Stromal cell of bone marrow (primary cell): ENCODE measurements around the gene NPTX1.
A peak's percentile ranks its signal among the peaks of the same experiment; 100 is the strongest.
"Not testable (repeated sequence)": the region's sequence is repeated elsewhere in the genome, so short reads cannot be mapped to it uniquely, and the experiment has no call there.

Source experiments
- DNase-seq: peaks from one replicate; pipeline ENCODE4 v3.0.0-alpha.2; 2012; ENCODE audit warnings: low read depth

NPTX1 gene

GRCh38 chr17:80475910-80476876 is at the start of gene NPTX1:
NPTX1 (minus strand) TSS chr17:80476607; CDS start chr17:80476446, 161 bp downstream.
- no peak for DNase-seq

- no peak for DNase-seq
These were observed 47.7 kb upstream of the NPTX1 start for GRCh38 chr17:80523956-80524712.

- DNase-seq: no peak
These were observed 46.8 kb upstream of the NPTX1 start for GRCh38 chr17:80523054-80523744.

GRCh38 chr17:80520810-80521455 is 44.5 kb upstream of the NPTX1 start:
- DNase-seq: no peak

GRCh38 chr17:80519091-80519781 is 42.8 kb upstream of the NPTX1 start:
- DNase-seq: no peak

GRCh38 chr17:80518392-80518791 is 42.0 kb upstream of the NPTX1 start:
- DNase-seq: no peak

- no peak for DNase-seq
These were observed 41.2 kb upstream of the NPTX1 start for GRCh38 chr17:80517641-80518040.

- DNase-seq: no peak
These were observed 39.9 kb upstream of the NPTX1 start for GRCh38 chr17:80516171-80516932.

- DNase-seq: peak; percentile 66
These were observed 37.5 kb upstream of the NPTX1 start for GRCh38 chr17:80513892-80514291.

- DNase-seq: no peak
These were observed 36.8 kb upstream of the NPTX1 start for GRCh38 chr17:80513201-80513600.

GRCh38 chr17:80512233-80512632 is 35.8 kb upstream of the NPTX1 start:
- DNase-seq: peak; percentile 34

- no peak for DNase-seq
These were observed 35.1 kb upstream of the NPTX1 start for GRCh38 chr17:80511222-80512180.

- DNase-seq: no peak
These were observed 34.4 kb upstream of the NPTX1 start for GRCh38 chr17:80510772-80511171.

- no peak for DNase-seq
These were observed 33.7 kb upstream of the NPTX1 start for GRCh38 chr17:80510132-80510531.

GRCh38 chr17:80509311-80509710 is 32.9 kb upstream of the NPTX1 start:
- no peak for DNase-seq

GRCh38 chr17:80507965-80508364 is 31.6 kb upstream of the NPTX1 start:
- DNase-seq: no peak

GRCh38 chr17:80507177-80507576 is 30.8 kb upstream of the NPTX1 start:
- not testable (repeated sequence) for DNase-seq

- peak; percentile 66 for DNase-seq
These were observed 28.4 kb upstream of the NPTX1 start for GRCh38 chr17:80504686-80505413.

GRCh38 chr17:80503921-80504320 is 27.5 kb upstream of the NPTX1 start:
- DNase-seq: no peak
